ENCODE results near the gene AKR1E2. TPM values are rescaled to one million over a fixed set of nuclear protein-coding genes. Genes with fewer than 3 reads are reported as not detected.

AKR1E2 gene
- total and polyA plus RNA-seq, 2 of the 8 experiments (the other 6 are each of a cell fraction or from before 2014, with no cell fraction given), result 2.6 to 3.5 TPM

GRCh38 chr10:4812046-4812445 is 14.0 kb upstream of the AKR1E2 start:
- Histone ChIP-seq H3K79me1 (ENCODE audit: low read depth, low read length) (no peaks in the 10 kb centered on the region), H3K27me3 (replicated peaks in 1 of 4; ENCODE audit: control insufficient read depth in 3 of 4, extremely low read depth in 1 of 4, insufficient read depth in 3 of 4, low read length in 3 of 4) (no peaks in the 10 kb centered on the region), H4K8ac (ENCODE audit: extremely low read depth, insufficient read depth, low read length) (no peak overlapping the region), H3K79me2 (ENCODE audit: control insufficient read depth in 1 of 2, insufficient read depth in 2 of 2, low read length in 2 of 2) (no peaks in the 10 kb centered on the region), H2BK5ac (ENCODE audit: low read depth, low read length) (no peak overlapping the region), H3K9ac (replicated peaks in 1 of 4; ENCODE audit: extremely low read depth in 1 of 4, low read depth in 3 of 4, low read length in 3 of 4) (no peak overlapping the region), H3K4ac (replicated peaks; ENCODE audit: insufficient read length, low read depth, low read length) (no peak overlapping the region), H2BK12ac (ENCODE audit: low read depth, low read length) (no peak overlapping the region), H3K23me2 (ENCODE audit: low read depth, low read length) (peaks cover 2% of the 10 kb centered on the region; the same call in 1 of the 2 replicates), H4K91ac (replicated peaks; ENCODE audit: insufficient read length, low read length) (no peak overlapping the region), H4K5ac (ENCODE audit: insufficient read length, low read depth, low read length) (no peak overlapping the region), H3K36me3 (ENCODE audit: control insufficient read depth in 2 of 4, insufficient read depth in 4 of 4, low read length in 3 of 4) (no peaks in the 10 kb centered on the region), H3K27ac (ENCODE audit: low read depth, low read length) (no peak overlapping the region; the same call in 1 of the 2 replicates), H3K14ac (ENCODE audit: insufficient read length) (no peak overlapping the region), H3K23ac (ENCODE audit: insufficient read length) (no peak overlapping the region), H4K20me1 (replicated peaks in 1 of 2; ENCODE audit: control insufficient read depth in 1 of 2, insufficient read depth in 2 of 2, low read length in 2 of 2) (no peaks in the 10 kb centered on the region), H3K9me3 (ENCODE audit: insufficient read depth in 2 of 2, low read depth in 1 of 2, low read length in 1 of 2) (peaks cover 0 to 7% of the 10 kb centered on the region in 2 experiments; a peak in 2 of 4 replicates), H3K4me2 (ENCODE audit: insufficient read depth in 1 of 2, low read depth in 2 of 2, low read length in 2 of 2) (no peak overlapping the region), H2BK120ac (replicated peaks; ENCODE audit: low read depth, low read length) (no peak overlapping the region), H3K4me3 (ENCODE audit: extremely low read depth in 1 of 4, insufficient read depth in 2 of 4, low read depth in 3 of 4, low read length in 4 of 4) (no peak overlapping the region), H3K4me1 (replicated peaks in 1 of 4; ENCODE audit: control insufficient read depth in 3 of 4, insufficient read depth in 4 of 4, low read length in 3 of 4) (no peaks in the 10 kb centered on the region), H2BK20ac (ENCODE audit: low read length) (no peak overlapping the region), H3K18ac (ENCODE audit: extremely low read depth, low read length) (no peak overlapping the region; the same call in 1 of the 2 replicates), H2AK5ac (ENCODE audit: low read depth, low read length) (no peak overlapping the region), H2AFZ (ENCODE audit: low read length) (no peak overlapping the region), H3K56ac (replicated peaks; ENCODE audit: insufficient read length, low read depth, low read length) (no peak overlapping the region), H2BK15ac (ENCODE audit: low read length) (no peak overlapping the region)
- DNase-seq (ENCODE audit: low read depth in 1 of 2, low spot score in 2 of 2), result no peak
- FAIRE-seq, result no peak
- 88% methylated on average over 2 of the region's 2 CpGs; no CpG with 5 or more reads in 1 of the 2 experiments for WGBS, 2 experiments (ENCODE audit: extremely low coverage in 1 of 2, insufficient coverage in 1 of 2, insufficient read length in 1 of 2, insufficient replicate concordance in 2 of 2, low coverage in 1 of 2, low lambda C conversion rate in 2 of 2, missing lambda C conversion rate in 1 of 2)
- POLR2A ChIA-PET (ENCODE audit: partially characterized antibody), result no interaction called here
- CTCF ChIA-PET (ENCODE audit: partially characterized antibody), result no interaction called here
- TF ChIP-seq MAX (IDR thresholded peaks at IDR 0.05) (no peak), RAD21 (IDR thresholded peaks at IDR 0.05 in 1 of 2, conservative IDR thresholded peaks at IDR 0.05 in 1 of 2; ENCODE audit: low read depth in 2 of 2, low read length in 2 of 2) (no peak), CBX5 (IDR thresholded peaks at IDR 0.05; ENCODE audit: low read depth, low read length) (no peak), SUZ12 (IDR thresholded peaks at IDR 0.05; ENCODE audit: low read length) (no peak), TEAD4 (IDR thresholded peaks at IDR 0.05; ENCODE audit: low read depth, low read length) (no peak), USF2 (IDR thresholded peaks at IDR 0.05; ENCODE audit: low read length) (no peak), POU5F1 (IDR thresholded peaks at IDR 0.05; ENCODE audit: low read depth, low read length) (no peak), CBX8 (IDR thresholded peaks at IDR 0.05; ENCODE audit: borderline replicate concordance, low read depth, low read length) (no peak), SIN3A (conservative IDR thresholded peaks at IDR 0.05 in 1 of 2, IDR thresholded peaks at IDR 0.05 in 1 of 2; ENCODE audit: low read depth in 1 of 2, low read length in 2 of 2) (no peak), CHD1 (IDR thresholded peaks at IDR 0.05; ENCODE audit: low read depth, low read length) (no peak), RFX5 (IDR thresholded peaks at IDR 0.05; ENCODE audit: borderline replicate concordance, low read depth, low read length) (no peak), KDM5A (IDR thresholded peaks at IDR 0.05; ENCODE audit: low read length) (no peak)
